ENCODE data around the gene SH3TC1. TPM values are rescaled to one million over a fixed set of nuclear protein-coding genes. Genes with fewer than 3 reads are reported as not detected.

Gene SH3TC1
- total and polyA plus RNA-seq, 10 of the 15 experiments (the other 5 are each of a cell fraction or from before 2014, with no cell fraction given) = 0.19 to 47.0 (median 18.4) TPM

- no peak for TF ChIP-seq PKNOX1 (IDR thresholded peaks at IDR 0.05)
Measured at GRCh38 chr4:8189551-8190466, 9.3 kb upstream of the SH3TC1 start (continued).

GRCh38 chr4:8191136-8191747, 7.8 kb upstream of the SH3TC1 start:
- Histone ChIP-seq H3K9me3 (replicated peaks; ENCODE audit: control insufficient read depth, insufficient read depth, low read length) (no peaks in the 10 kb centered on the region), H3K27me3 (replicated peaks in 1 of 2; ENCODE audit: control insufficient read depth in 2 of 2, insufficient read depth in 2 of 2, low read length in 1 of 2) (no peaks in the 10 kb centered on the region), H3K4me2 (ENCODE audit: control insufficient read depth, insufficient read depth) (peak overlapping the region; percentile 38), H4K20me1 (ENCODE audit: control insufficient read depth, insufficient read depth) (no peaks in the 10 kb centered on the region), H3K36me3 (ENCODE audit: control insufficient read depth in 2 of 2, insufficient read depth in 2 of 2, low read length in 1 of 2) (no peaks in the 10 kb centered on the region), H2AFZ (ENCODE audit: control insufficient read depth, low read depth, low read length) (peak overlapping the region; percentile 69), H3K4me1 (ENCODE audit: control insufficient read depth, insufficient read depth, low read length) (peaks cover 15% of the 10 kb centered on the region), H3K4me3 (no peak overlapping the region), H3K79me2 (ENCODE audit: control insufficient read depth, insufficient read depth, low read length) (no peaks in the 10 kb centered on the region), H3K27ac (ENCODE audit: control insufficient read depth, insufficient read depth) (peak overlapping the region; percentile 48), H3K9ac (ENCODE audit: control insufficient read depth, insufficient read depth, low read length) (no peak overlapping the region)
- FAIRE-seq (peak; percentile 80), DNase-seq (ENCODE audit: low read depth, low spot score) (peak; percentile 44), ATAC-seq (peak; percentile 69)
- ChIA-PET SMC1A (ENCODE audit: uncharacterized antibody, unreplicated experiment) (interaction anchor here (1.0 to 4.1 kb wide), 6 partner anchors 10 to 156 kb away, joined by 3 to 37 read pairs (median 5); no protein-coding TSS in a partner anchor), RAD21 (ENCODE audit: unreplicated experiment) (interaction anchor here (0.8 to 5.8 kb wide), 7 partner anchors 8 to 153 kb away, joined by 3 to 76 read pairs (median 4); partner anchors contain the start of genes ABLIM2 and SH3TC1), CTCF (interaction anchor here (1.1 to 6.3 kb wide), 6 partner anchors 10 to 387 kb away, joined by 5 to 96 read pairs (median 8); no protein-coding TSS in a partner anchor), POLR2A (interaction anchor here (1.0 kb wide), 1 partner anchor 14 kb away, joined by 6 read pairs; no protein-coding TSS in a partner anchor)
- in situ Hi-C loops (cut with MboI) = no loop called here
- BruUV-seq (replicated peaks) = no TSS peak
- intact Hi-C loops (cut with micrococcal nuclease; ENCODE audit: unreplicated experiment) = no loop called here
- 9% methylated on average over 23 of the region's 23 CpGs for WGBS (ENCODE audit: insufficient coverage, insufficient replicate concordance, low lambda C conversion rate, missing lambda C conversion rate)
- TF ChIP-seq MLLT1 (IDR thresholded peaks at IDR 0.05) (no peak), NR2F1 (conservative IDR thresholded peaks at IDR 0.05) (peak; percentile 39; the same call in 1 of the 2 replicates), FOXK2 (IDR thresholded peaks at IDR 0.05) (no peak), LARP7 (IDR thresholded peaks at IDR 0.05) (no peak), IKZF2 (IDR thresholded peaks at IDR 0.05) (peak in 1 of 2 experiments; percentile 48; a peak in 2 of 4 replicates), SPI1 (IDR thresholded peaks at IDR 0.05; ENCODE audit: borderline replicate concordance, insufficient read depth, low read depth, low read length) (peak; percentile 47; the same call in 1 of the 2 replicates), IKZF1 (conservative IDR thresholded peaks at IDR 0.05) (peak; percentile 44; the same call in 1 of the 2 replicates), FOXM1 (IDR thresholded peaks at IDR 0.05; ENCODE audit: low read depth, low read length) (no peak), ZNF24 (IDR thresholded peaks at IDR 0.05) (no peak), PKNOX1 (IDR thresholded peaks at IDR 0.05) (peak; percentile 58; the same call in 1 of the 2 replicates), CREM (IDR thresholded peaks at IDR 0.05; ENCODE audit: low read depth) (no peak), ZNF687 (IDR thresholded peaks at IDR 0.05) (peak; percentile 63; the same call in 1 of the 2 replicates)

Measured in GM12878 (cell line).